ENCODE data around the gene SEPTIN1.

- TF ChIP-seq CTCF (IDR thresholded peaks at IDR 0.05 in 2 of 3, conservative IDR thresholded peaks at IDR 0.05 in 1 of 3; ENCODE audit: borderline replicate concordance in 1 of 3, insufficient read depth in 1 of 3, low read depth in 2 of 3, low read length in 2 of 3) (no peak), MAX (IDR thresholded peaks at IDR 0.05) (no peak), CEBPB (IDR thresholded peaks at IDR 0.05; ENCODE audit: low read depth) (no peak), POLR2A (IDR thresholded peaks at IDR 0.05; ENCODE audit: borderline replicate concordance, extremely low read depth, insufficient read depth, insufficient read length) (no peak), RAD21 (IDR thresholded peaks at IDR 0.05; ENCODE audit: low read depth) (no peak), SP1 (IDR thresholded peaks at IDR 0.05; ENCODE audit: low read depth) (no peak), EZH2 (IDR thresholded peaks at IDR 0.05) (no peak), POLR2AphosphoS5 (IDR thresholded peaks at IDR 0.05; ENCODE audit: low read depth, low read length) (no peak), FOSL1 (IDR thresholded peaks at IDR 0.05; ENCODE audit: low read depth) (no peak), TCF7L2 (IDR thresholded peaks at IDR 0.05; ENCODE audit: borderline replicate concordance, extremely low read depth, insufficient read depth, insufficient read length) (no peak), REST (IDR thresholded peaks at IDR 0.05; ENCODE audit: low read depth) (no peak), SRF (IDR thresholded peaks at IDR 0.05; ENCODE audit: low read depth) (no peak), EGR1 (IDR thresholded peaks at IDR 0.05; ENCODE audit: low read depth) (no peak)
These were observed 13.0 kb downstream of the SEPTIN1 start for GRCh38 chr16:30369091-30369937.

All from HCT116 (cell line).